GM19372 (cell line): ENCODE measurements around the gene SOX12.
"Not testable (repeated sequence)": the region's sequence is repeated elsewhere in the genome, so short reads cannot be mapped to it uniquely, and the experiment has no call there.

Source experiments
- ATAC-seq: cut with Tn5 transposase; IDR thresholded peaks from one replicate; pipeline ENCODE4 v1.9.1; 2021; ENCODE audit warnings: mild to moderate bottlenecking, low read depth, moderate library complexity; ENCODE audit not compliant: unreplicated experiment

SOX12 gene

GRCh38 chr20:328027-328974, 2.9 kb downstream of the SOX12 start:
- no peak for ATAC-seq

DNA sequence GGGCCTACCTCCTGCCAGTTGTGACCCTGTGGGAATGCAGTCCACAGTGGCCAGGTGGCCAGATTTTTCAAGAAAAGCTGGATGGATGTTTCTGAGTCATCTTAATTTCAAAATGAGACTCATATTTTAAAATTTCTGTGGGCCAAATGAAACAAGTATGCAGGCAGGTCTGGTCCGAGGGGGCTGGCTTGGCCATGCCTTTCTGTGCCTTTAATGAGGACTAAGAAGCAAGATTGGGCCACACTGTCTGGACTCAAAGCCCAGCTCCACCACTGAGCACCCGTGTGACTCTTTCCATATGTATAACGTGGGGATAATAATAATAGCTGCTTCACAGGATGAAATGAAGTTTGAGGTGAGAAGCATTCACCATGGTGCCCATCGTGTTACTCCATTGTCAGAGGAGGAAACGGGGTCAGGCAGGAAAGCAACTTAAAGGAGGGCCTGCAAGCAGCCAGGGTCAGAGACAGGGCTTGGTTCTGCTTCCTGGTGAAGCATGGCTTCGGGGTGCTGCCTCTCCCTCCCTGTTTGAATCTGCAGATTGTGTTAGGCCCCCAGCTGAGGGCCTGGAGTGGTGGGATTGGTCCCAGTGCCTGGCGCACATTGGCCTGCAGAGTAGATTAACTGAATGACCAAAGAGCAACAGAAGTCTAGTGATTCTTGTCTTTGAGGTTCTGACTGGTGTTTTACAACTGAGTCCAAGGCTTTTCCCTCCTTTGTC, 3.8 kb downstream of the SOX12 start:
- no peak for ATAC-seq

DNA sequence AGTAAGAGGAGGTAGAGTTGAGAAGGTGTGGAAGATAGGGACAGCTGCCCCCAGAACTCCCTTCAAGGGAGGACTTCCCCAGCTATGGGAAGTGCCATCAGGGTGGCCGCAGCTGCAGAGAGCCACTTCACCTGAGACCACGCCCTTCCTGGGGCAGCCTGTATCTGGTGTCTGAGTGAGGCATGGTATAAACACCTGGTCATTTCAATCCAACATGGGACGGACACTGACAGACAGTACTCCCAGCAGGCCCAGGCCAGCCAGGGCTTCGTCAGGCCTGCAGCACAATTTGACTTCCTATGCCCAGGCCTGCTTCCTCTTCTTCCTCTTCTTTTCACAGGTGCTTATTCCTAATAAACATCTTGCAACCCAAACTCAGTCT, 4.5 kb downstream of the SOX12 start:
- ATAC-seq, result no peak

GRCh38 chr20:330233-331149, 5.1 kb downstream of the SOX12 start:
- no peak for ATAC-seq

GRCh38 chr20:334578-334977, 9.2 kb downstream of the SOX12 start:
- no peak for ATAC-seq

DNA sequence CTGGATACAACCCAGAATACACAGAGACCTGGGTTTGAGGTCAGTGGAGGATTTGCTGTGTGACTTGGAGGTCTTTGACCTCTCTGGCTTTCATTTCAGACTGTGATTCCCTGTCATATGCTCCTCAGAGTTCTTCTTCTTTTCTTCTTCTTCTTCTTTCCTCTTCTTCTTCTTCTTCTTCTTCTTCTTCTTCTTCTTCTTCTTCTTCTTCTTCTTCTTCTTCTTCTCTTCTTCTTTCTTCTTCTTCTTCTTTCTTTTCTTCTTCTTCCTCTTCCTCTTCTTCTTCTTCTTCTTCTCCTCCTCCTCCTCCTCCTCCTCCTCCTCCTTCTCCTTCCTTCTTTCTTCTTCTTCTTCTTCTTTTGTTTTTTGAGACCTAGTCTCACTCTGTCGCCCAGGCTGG, 10.7 kb downstream of the SOX12 start:
- not testable (repeated sequence) for ATAC-seq

DNA sequence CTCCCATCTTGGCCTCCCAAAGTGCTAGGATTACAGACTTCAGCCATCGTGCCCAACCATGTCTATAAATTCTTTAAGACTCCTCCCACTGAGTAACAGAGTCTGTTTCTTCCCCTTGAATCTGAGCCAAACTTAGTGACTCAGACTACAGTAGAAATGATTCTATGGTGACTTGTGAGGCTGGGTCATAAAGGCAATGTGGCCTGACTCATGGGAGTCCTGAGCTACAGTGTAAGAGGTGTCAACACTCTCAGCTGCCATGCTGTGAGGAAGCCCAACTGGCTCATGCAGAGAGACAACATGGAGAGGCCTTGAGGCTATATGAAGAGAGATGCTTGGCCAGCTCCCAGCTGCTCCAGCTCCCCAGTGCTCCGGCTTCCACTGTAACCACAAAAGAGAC, 16.3 kb downstream of the SOX12 start:
- no peak for ATAC-seq

DNA sequence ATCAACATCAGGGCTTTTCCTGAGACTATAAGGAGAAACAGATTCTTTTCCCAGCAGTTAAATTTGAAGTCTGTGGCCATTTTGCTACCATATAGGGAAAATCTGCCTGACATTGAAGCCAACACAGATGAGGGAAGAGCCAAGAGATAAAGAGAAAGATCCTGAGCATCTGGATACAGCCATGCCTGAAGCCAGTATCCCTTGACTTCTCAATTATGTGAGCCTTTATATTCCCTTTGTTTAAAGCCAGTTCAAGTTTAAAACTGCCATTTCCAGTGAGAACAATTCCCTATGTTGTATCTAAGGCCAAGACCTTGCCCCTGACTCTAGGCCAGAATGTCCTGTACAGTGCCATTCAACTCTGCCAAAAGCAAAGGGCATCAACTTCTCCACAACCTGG, 17.8 kb downstream of the SOX12 start:
- no peak for ATAC-seq

DNA sequence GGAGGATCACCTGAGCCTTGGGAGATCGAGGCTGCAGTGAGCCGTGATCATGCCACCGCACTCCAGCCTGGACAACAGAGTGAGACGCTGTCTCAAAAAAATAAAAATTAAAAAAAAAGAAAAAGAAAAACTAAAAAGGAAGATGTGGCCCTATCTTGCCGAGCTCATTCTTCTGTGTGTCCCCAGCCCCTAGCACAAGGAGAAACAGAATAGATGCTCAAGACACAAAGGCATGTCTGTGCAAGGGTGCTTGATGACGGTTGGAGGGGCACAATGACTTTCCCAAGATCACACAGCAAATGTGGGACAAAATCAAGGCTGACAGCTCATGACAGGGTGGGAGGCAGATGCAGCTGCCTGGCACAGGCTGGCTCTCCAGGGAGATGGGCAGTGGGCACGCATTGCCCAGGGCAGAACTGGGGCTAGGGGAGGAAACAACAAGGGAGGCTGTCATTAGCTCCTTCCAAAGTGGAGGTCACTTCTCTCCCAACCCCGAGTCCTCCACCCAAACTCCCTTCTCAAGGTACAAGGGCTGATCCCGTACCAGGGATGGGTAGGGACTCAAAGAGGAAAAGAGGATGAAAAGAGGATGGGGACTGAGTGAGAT, 20.8 kb downstream of the SOX12 start:
- no peak for ATAC-seq

GRCh38 chr20:346640-347316, 21.4 kb downstream of the SOX12 start, which contains the start of gene NRSN2:
TSS of gene NRSN2 (plus strand) at chr20:347111. CDS start at chr20:349644, 2,533 bp downstream.
- ATAC-seq, result no peak

DNA sequence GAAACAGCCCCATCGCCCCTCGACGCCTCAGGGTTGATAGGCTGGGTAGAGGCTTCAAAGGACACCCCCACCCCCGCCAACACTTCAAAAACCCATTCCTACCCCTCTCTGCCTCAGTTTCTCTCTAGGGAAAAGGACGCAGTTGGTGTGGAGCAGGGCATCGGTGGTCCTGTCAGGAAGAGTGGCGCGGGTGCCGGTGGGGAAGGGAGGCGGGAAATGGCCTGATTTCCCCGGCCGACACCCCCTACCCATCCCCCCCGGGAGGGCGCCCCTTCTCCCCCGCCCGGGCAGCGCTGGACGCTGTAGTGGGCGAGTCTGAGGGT, 21.9 kb downstream of the SOX12 start:
- ATAC-seq, result no peak

GRCh38 chr20:347640-348484, 22.5 kb downstream of the SOX12 start:
- ATAC-seq, result peak; percentile 73

- ATAC-seq, result no peak
Observed at GRCh38 chr20:348972-349841, 23.9 kb downstream of the SOX12 start.

DNA sequence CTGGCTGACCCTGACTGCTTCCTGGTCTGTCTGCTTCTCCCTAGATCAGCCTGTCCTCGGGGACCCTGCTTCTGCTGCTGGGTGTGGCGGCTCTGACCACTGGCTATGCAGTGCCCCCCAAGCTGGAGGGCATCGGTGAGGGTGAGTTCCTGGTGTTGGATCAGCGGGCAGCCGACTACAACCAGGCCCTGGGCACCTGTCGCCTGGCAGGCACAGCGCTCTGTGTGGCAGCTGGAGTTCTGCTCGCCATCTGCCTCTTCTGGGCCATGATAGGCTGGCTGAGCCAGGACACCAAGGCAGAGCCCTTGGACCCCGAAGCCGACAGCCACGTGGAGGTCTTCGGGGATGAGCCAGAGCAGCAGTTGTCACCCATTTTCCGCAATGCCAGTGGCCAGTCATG, 27.8 kb downstream of the SOX12 start:
- no peak for ATAC-seq

DNA sequence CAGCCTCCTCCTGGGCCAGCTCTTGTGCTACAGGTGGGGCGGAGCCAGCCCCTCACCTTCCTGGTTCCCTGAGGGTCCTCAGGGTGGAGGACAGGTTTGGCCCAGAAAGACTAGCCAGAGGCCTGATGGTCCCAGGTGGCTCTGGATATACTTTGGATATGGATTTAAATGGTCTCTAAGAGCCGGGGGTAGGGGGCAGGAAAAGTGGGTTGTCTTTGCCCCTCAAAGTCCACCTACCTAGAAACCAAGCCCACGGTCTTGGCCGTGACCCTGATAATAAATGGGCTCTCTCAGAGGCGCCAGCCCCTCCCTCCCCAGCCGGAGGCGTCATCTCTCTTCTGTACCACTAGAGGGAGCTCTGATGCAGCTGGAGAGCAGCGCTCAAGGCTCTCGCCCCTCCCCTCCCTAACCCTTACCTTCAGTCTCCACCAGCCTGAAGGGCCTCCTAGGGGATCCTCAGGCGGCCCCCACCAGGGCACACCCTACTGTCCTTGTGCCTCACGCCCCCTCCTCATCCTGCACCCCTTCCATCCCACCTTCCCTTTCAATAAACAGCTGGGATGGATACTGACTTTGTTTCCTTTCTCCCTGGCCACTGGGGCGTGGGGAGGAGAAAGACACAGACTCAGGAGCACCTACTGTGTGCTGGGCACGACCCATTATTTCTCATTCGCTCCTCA, 29.1 kb downstream of the SOX12 start:
- ATAC-seq, result peak; percentile 92

GRCh38 chr20:356154-356553, 30.8 kb downstream of the SOX12 start:
- ATAC-seq, result not testable (repeated sequence)

GRCh38 chr20:356745-357144, 31.4 kb downstream of the SOX12 start:
- ATAC-seq, result no peak
